GM19452 (cell line): ENCODE results near the gene MRPL58.
"Not testable (repeated sequence)": the region's sequence is repeated elsewhere in the genome, so short reads cannot be mapped to it uniquely, and the experiment has no call there.

Experiments used
- ATAC-seq: cut with Tn5 transposase; IDR thresholded peaks from one replicate; pipeline ENCODE4 v1.9.1; 2021; ENCODE audit not compliant: unreplicated experiment

MRPL58 gene

GRCh38 chr17:74987418-74987908 is 25.0 kb upstream of the MRPL58 start, which contains the start of gene CDR2L:
Gene CDR2L (plus strand): TSS chr17:74987632. CDS start chr17:74988044, 412 bp downstream.
- peak; percentile 95 for ATAC-seq

GRCh38 chr17:74987909-74988711 is 24.4 kb upstream of the MRPL58 start:
- ATAC-seq, result peak; percentile 23

- ATAC-seq, result no peak
These were observed 21.8 kb upstream of the MRPL58 start for GRCh38 chr17:74990581-74991105.

GRCh38 chr17:74992223-74992622 is 20.2 kb upstream of the MRPL58 start:
- no peak for ATAC-seq

- ATAC-seq, result no peak
These were observed 18.0 kb upstream of the MRPL58 start for GRCh38 chr17:74994440-74994839.

- ATAC-seq, result no peak
These were observed 16.6 kb upstream of the MRPL58 start for GRCh38 chr17:74995847-74996246.

- ATAC-seq, result no peak
These were observed 13.7 kb upstream of the MRPL58 start for GRCh38 chr17:74998783-74999182.

- no peak for ATAC-seq
These were observed 12.9 kb upstream of the MRPL58 start for GRCh38 chr17:74999523-74999922.

GRCh38 chr17:75001915-75002843 is 10.3 kb upstream of the MRPL58 start:
- no peak for ATAC-seq

- ATAC-seq, result no peak
These were observed 9.2 kb upstream of the MRPL58 start for GRCh38 chr17:75003070-75003956.

GRCh38 chr17:75003957-75004355 is 8.5 kb upstream of the MRPL58 start:
- no peak for ATAC-seq

GRCh38 chr17:75004371-75004770 is 8.1 kb upstream of the MRPL58 start:
- no peak for ATAC-seq

- ATAC-seq, result no peak
These were observed 7.2 kb upstream of the MRPL58 start for GRCh38 chr17:75005291-75005690.

- ATAC-seq, result not testable (repeated sequence)
These were observed 6.4 kb upstream of the MRPL58 start for GRCh38 chr17:75006084-75006483.

GRCh38 chr17:75006653-75007052 is 5.8 kb upstream of the MRPL58 start:
- no peak for ATAC-seq

- ATAC-seq, result no peak
These were observed 4.1 kb upstream of the MRPL58 start for GRCh38 chr17:75008373-75008772.

- ATAC-seq, result no peak
These were observed 3.2 kb upstream of the MRPL58 start for GRCh38 chr17:75009139-75009724.

- ATAC-seq, result no peak
These were observed 1.6 kb upstream of the MRPL58 start for GRCh38 chr17:75010683-75011400.

GRCh38 chr17:75011401-75012095 is 922 bp upstream of the MRPL58 start:
- ATAC-seq, result no peak
